ENCODE data around the gene S1PR4. TPM values are rescaled to one million over a fixed set of nuclear protein-coding genes. Genes with fewer than 3 reads are reported as not detected.

Gene S1PR4
- total and polyA plus RNA-seq, 9 of the 15 experiments (the other 6 are each of a cell fraction or from before 2014, with no cell fraction given), result 0.27 TPM; not detected in 8

GRCh38 chr19:3222709-3223108 lies 44.1 kb downstream of the S1PR4 start (continued):
- TF ChIP-seq ZBTB40 (IDR thresholded peaks at IDR 0.05) (no peak), ZBTB40 (CRISPR knock-in tag; IDR thresholded peaks at IDR 0.05) (no peak)

Data from K562 (cell line).